OCI-LY1 (cell line): ENCODE data around the gene CLEC20A.

ENCODE experiments used
- EZH2 ChIP-seq: fragments of 200-600 bp; sonication (generic), shearing (Covaris generic); IDR thresholded peaks from 2 replicates; pipeline ENCODE4 v1.8.0; 2017; ENCODE audit warnings: borderline replicate concordance, mixed run types, mild to moderate bottlenecking, antibody characterized with exemption, low read length, moderate library complexity, mixed read lengths
- TF ChIP-seq, protein P1 (sequence below): fragments of 200-600 bp; sonication (generic), shearing (Covaris generic); IDR thresholded peaks from 2 replicates; pipeline ENCODE4 v1.5.1; 2017; ENCODE audit warnings: mild to moderate bottlenecking, antibody characterized with exemption, low read length, moderate library complexity, mixed read lengths

GRCh38 chr1:178503849-178504248 is 7.1 kb upstream of the CLEC20A start:
- TF ChIP-seq, protein P1, sequence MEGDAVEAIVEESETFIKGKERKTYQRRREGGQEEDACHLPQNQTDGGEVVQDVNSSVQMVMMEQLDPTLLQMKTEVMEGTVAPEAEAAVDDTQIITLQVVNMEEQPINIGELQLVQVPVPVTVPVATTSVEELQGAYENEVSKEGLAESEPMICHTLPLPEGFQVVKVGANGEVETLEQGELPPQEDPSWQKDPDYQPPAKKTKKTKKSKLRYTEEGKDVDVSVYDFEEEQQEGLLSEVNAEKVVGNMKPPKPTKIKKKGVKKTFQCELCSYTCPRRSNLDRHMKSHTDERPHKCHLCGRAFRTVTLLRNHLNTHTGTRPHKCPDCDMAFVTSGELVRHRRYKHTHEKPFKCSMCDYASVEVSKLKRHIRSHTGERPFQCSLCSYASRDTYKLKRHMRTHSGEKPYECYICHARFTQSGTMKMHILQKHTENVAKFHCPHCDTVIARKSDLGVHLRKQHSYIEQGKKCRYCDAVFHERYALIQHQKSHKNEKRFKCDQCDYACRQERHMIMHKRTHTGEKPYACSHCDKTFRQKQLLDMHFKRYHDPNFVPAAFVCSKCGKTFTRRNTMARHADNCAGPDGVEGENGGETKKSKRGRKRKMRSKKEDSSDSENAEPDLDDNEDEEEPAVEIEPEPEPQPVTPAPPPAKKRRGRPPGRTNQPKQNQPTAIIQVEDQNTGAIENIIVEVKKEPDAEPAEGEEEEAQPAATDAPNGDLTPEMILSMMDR: no peak
- TF ChIP-seq EZH2: no peak
